Mesenchymal stem cell (in vitro differentiated cells and primary cell): Measurements from ENCODE around the gene ANKRD27.
A peak's percentile ranks its signal among the peaks of the same experiment; 100 is the strongest.

Experiments used
- DNase-seq: peaks from one replicate; pipeline ENCODE4 v3.0.0-alpha.2; 2013
- H2AFZ ChIP-seq: one replicate; pipeline ENCODE4 v1.6.1; 2013; ENCODE audit warnings: low read depth, mild to moderate bottlenecking, control low read depth, inconsistent platforms, low read length, moderate library complexity
- H2AK5ac ChIP-seq: 2 replicates; pipeline ENCODE4 v1.6.1; 2013; ENCODE audit warnings: low read length, moderate library complexity, mild to moderate bottlenecking, inconsistent platforms; ENCODE audit not compliant: severe bottlenecking
- H2BK120ac ChIP-seq: one replicate; pipeline ENCODE4 v1.6.1; 2013; ENCODE audit warnings: low read depth, mild to moderate bottlenecking, inconsistent platforms, low read length, moderate library complexity
- H2BK12ac ChIP-seq, 2 experiments: one replicate each; pipeline ENCODE4 v1.6.1; 2013; ENCODE audit warnings: inconsistent platforms in 2 of 2, low read length in 2 of 2, mild to moderate bottlenecking in 2 of 2, moderate library complexity in 2 of 2, control low read depth in 1 of 2
- H2BK15ac ChIP-seq: one replicate; pipeline ENCODE4 v1.6.1; 2013; ENCODE audit warnings: mild to moderate bottlenecking, low read depth, inconsistent platforms; ENCODE audit not compliant: poor library complexity, severe bottlenecking
- H2BK5ac ChIP-seq: 2 replicates; pipeline ENCODE4 v1.6.1; 2013; ENCODE audit warnings: low read depth, mild to moderate bottlenecking, low read length, control low read depth, inconsistent platforms; ENCODE audit not compliant: poor library complexity, severe bottlenecking
- H3K14ac ChIP-seq, 2 experiments: one replicate each; pipeline ENCODE4 v1.6.1; 2013; ENCODE audit warnings: inconsistent platforms in 2 of 2, low read length in 2 of 2, control low read depth in 1 of 2, mild to moderate bottlenecking in 1 of 2, moderate library complexity in 1 of 2
- H3K18ac ChIP-seq, 2 experiments: one replicate each; pipeline ENCODE4 v1.6.1; 2013; ENCODE audit warnings: inconsistent platforms in 2 of 2, low read length in 2 of 2, control low read depth in 1 of 2, low read depth in 1 of 2, mild to moderate bottlenecking in 1 of 2
- H3K23ac ChIP-seq, 2 experiments: one replicate each; pipeline ENCODE4 v1.6.1; 2013; ENCODE audit warnings: inconsistent platforms in 2 of 2, low read length in 2 of 2, mild to moderate bottlenecking in 2 of 2, moderate library complexity in 2 of 2, control low read depth in 1 of 2
- H3K27ac ChIP-seq: 2 replicates; pipeline ENCODE4 v1.5.1; 2013; ENCODE audit warnings: mild to moderate bottlenecking, moderate library complexity, low read length, control low read depth, inconsistent platforms; ENCODE audit not compliant: poor library complexity, severe bottlenecking
- H3K27me3 ChIP-seq, 2 experiments: 2 replicates each; pipeline versions ENCODE4 v1.6.1 to v1.7.0; 2013; ENCODE audit warnings: low read length in 2 of 2, mild to moderate bottlenecking in 2 of 2, moderate library complexity in 2 of 2, control low read depth in 1 of 2, inconsistent platforms in 1 of 2; ENCODE audit not compliant: control insufficient read depth in 1 of 2, insufficient read depth in 1 of 2
- H3K36me3 ChIP-seq, 2 experiments: 2 replicates each; pipeline versions ENCODE4 v1.6.1 to v1.7.0; 2013; ENCODE audit warnings: low read length in 2 of 2, control low read depth in 1 of 2, inconsistent platforms in 1 of 2, low read depth in 1 of 2, mild to moderate bottlenecking in 1 of 2; ENCODE audit not compliant: insufficient read depth in 2 of 2, control insufficient read depth in 1 of 2
- H3K4ac ChIP-seq, 2 experiments: one replicate each; pipeline ENCODE4 v1.6.1; 2013; ENCODE audit warnings: inconsistent platforms in 2 of 2, low read length in 2 of 2, mild to moderate bottlenecking in 2 of 2, moderate library complexity in 2 of 2, control low read depth in 1 of 2, low read depth in 1 of 2
- H3K4me1 ChIP-seq: 2 replicates; pipeline ENCODE4 v1.6.1; 2013; ENCODE audit warnings: low read depth, low read length, control low read depth; ENCODE audit not compliant: control insufficient read depth, insufficient read depth
- H3K4me2 ChIP-seq: 2 replicates; pipeline ENCODE4 v1.6.1; 2013; ENCODE audit warnings: low read length, mild to moderate bottlenecking, inconsistent platforms; ENCODE audit not compliant: poor library complexity, severe bottlenecking
- H3K4me3 ChIP-seq, 2 experiments: 2 replicates each; pipeline versions ENCODE4 v1.5.1 to v1.7.0; 2013; ENCODE audit warnings: low read length in 2 of 2, mild to moderate bottlenecking in 2 of 2, control low read depth in 1 of 2, low read depth in 1 of 2; ENCODE audit not compliant: insufficient read depth in 1 of 2
- H3K79me1 ChIP-seq: replicated peaks from 2 replicates; pipeline ENCODE4 v1.6.1; 2013; ENCODE audit warnings: mild to moderate bottlenecking, control low read depth, low read length, inconsistent platforms; ENCODE audit not compliant: poor library complexity, severe bottlenecking
- H3K9ac ChIP-seq: 2 replicates; pipeline ENCODE4 v1.7.0; 2013; ENCODE audit warnings: mild to moderate bottlenecking, low read length, moderate library complexity
- H3K9me3 ChIP-seq: 2 replicates; pipeline ENCODE4 v1.7.0; 2013; ENCODE audit warnings: mild to moderate bottlenecking, low read length; ENCODE audit not compliant: control insufficient read depth
- H4K8ac ChIP-seq: one replicate; pipeline ENCODE4 v1.6.1; 2013; ENCODE audit warnings: inconsistent platforms, mild to moderate bottlenecking, low read length, moderate library complexity
- H4K91ac ChIP-seq: one replicate; pipeline ENCODE4 v1.6.1; 2013; ENCODE audit warnings: mild to moderate bottlenecking, low read length, inconsistent platforms
- WGBS: methylation state at CpG from one replicate; pipeline ENCODE4 v1.1.7; 2013; ENCODE audit warnings: mixed read lengths; 5-methylcytosine and 5-hydroxymethylcytosine counted together

The ANKRD27 gene

DNA sequence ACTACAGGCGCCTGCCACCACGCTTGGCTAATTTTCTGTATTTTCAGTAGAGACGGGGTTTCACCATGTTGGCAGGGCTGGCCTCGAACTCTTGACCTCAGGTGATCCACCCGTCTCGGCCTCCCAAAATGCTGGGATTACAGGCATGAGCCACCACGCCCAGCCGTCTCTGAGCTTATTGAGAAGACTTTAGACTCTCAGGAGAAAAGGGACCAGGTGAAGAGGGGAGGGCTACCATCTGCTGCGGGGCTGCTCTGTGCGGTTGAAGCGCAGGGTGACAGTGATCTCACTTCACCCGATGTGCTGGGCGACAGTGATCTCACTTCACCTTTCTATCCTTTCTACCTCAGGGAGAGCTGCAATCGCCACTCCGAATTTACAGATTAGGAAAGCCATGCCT lies 68.7 kb downstream of the ANKRD27 start:
- peaks cover 3% of the 10 kb centered on the region for H3K4me1 ChIP-seq
- peaks cover 15% of the 10 kb centered on the region for H3K79me1 ChIP-seq
- H3K9ac ChIP-seq = no peak overlapping the region
- no peak overlapping the region for H2BK12ac ChIP-seq
- no peaks in the 10 kb centered on the region for H3K27me3 ChIP-seq
- no peak for DNase-seq
- H3K4me2 ChIP-seq = no peak overlapping the region
- H3K36me3 ChIP-seq = peaks cover 55 to 67% of the 10 kb centered on the region in 2 experiments
- 87% methylated on average over 13 of the region's 15 CpGs for WGBS
- H2BK15ac ChIP-seq = no peak overlapping the region
- no peak overlapping the region for H3K4ac ChIP-seq
- no peak overlapping the region for H3K14ac ChIP-seq
- no peaks in the 10 kb centered on the region for H3K9me3 ChIP-seq
- H2AK5ac ChIP-seq = no peak overlapping the region
- H2AFZ ChIP-seq = no peak overlapping the region
- no peak overlapping the region for H2BK120ac ChIP-seq
- H3K18ac ChIP-seq = no peak overlapping the region
- no peak overlapping the region for H3K27ac ChIP-seq
- H4K8ac ChIP-seq = no peak overlapping the region
- no peak overlapping the region for H4K91ac ChIP-seq
- H2BK5ac ChIP-seq = no peak overlapping the region
- H3K4me3 ChIP-seq = no peak overlapping the region
- H3K23ac ChIP-seq = no peak overlapping the region

- Histone ChIP-seq H3K4me3 (no peak overlapping the region), H4K8ac (no peak overlapping the region), H2AK5ac (no peak overlapping the region)
These were observed 69.4 kb downstream of the ANKRD27 start for GRCh38 chr19:32605544-32605943.

DNA sequence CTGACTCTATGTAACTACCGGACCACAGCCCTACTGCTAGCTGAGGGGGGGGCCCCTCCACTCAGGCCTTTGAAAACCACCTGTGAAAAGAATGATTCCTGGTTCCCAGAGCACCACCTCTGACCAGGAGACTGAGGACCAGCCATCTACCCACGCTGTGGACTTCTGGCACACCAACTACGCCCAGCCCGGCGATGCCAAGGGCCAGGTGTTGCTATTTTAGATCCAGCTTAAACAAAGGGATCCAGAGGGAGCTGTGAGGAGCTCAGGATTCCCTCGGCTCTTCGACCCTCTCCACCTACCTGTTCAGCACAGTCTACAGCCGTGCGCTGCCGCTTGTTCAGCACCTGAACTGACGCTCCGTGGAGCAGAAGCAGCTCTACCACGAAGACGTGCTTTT lies 71.0 kb downstream of the ANKRD27 start:
- H2BK15ac ChIP-seq = no peak overlapping the region
- no peak overlapping the region for H2AK5ac ChIP-seq
- no peak for DNase-seq
- over 99% methylated on average over 14 of the region's 14 CpGs for WGBS
- no peak overlapping the region for H3K18ac ChIP-seq
- H3K9me3 ChIP-seq = no peaks in the 10 kb centered on the region
- H2BK5ac ChIP-seq = no peak overlapping the region
- H3K9ac ChIP-seq = no peak overlapping the region
- no peaks in the 10 kb centered on the region for H3K27me3 ChIP-seq
- H3K4me3 ChIP-seq = no peak overlapping the region
- no peaks in the 10 kb centered on the region for H3K4me1 ChIP-seq
- H3K27ac ChIP-seq = no peak overlapping the region
- no peak overlapping the region for H3K23ac ChIP-seq
- H2AFZ ChIP-seq = no peak overlapping the region
- peaks cover 10% of the 10 kb centered on the region for H3K79me1 ChIP-seq
- H3K36me3 ChIP-seq = peaks cover 61 to 74% of the 10 kb centered on the region in 2 experiments
- no peak overlapping the region for H3K4ac ChIP-seq
- no peak overlapping the region for H2BK12ac ChIP-seq
- no peak overlapping the region for H4K91ac ChIP-seq
- no peak overlapping the region for H4K8ac ChIP-seq
- no peak overlapping the region for H3K4me2 ChIP-seq
- no peak overlapping the region for H3K14ac ChIP-seq
- H2BK120ac ChIP-seq = no peak overlapping the region

More at GRCh38 chr19:32605544-32605943, 69.4 kb downstream of the ANKRD27 start:
- Histone ChIP-seq H3K79me1 (peaks cover 15% of the 10 kb centered on the region), H3K23ac (no peak overlapping the region), H4K91ac (no peak overlapping the region), H3K4me2 (no peak overlapping the region), H3K27me3 (no peaks in the 10 kb centered on the region), H3K4me1 (no peaks in the 10 kb centered on the region), H2AFZ (no peak overlapping the region), H3K9me3 (no peaks in the 10 kb centered on the region), H2BK12ac (no peak overlapping the region), H2BK120ac (no peak overlapping the region), H3K27ac (no peak overlapping the region), H2BK15ac (no peak overlapping the region), H3K36me3 (peaks cover 60 to 66% of the 10 kb centered on the region in 2 experiments), H3K9ac (no peak overlapping the region), H3K18ac (no peak overlapping the region), H3K14ac (no peak overlapping the region), H3K4ac (no peak overlapping the region), H2BK5ac (no peak overlapping the region)
- WGBS = 99% methylated on average over 20 of the region's 21 CpGs
- DNase-seq = no peak

GRCh38 chr19:32599736-32600157 lies 75.2 kb downstream of the ANKRD27 start:
- Histone ChIP-seq H3K14ac (no peak overlapping the region), H2BK12ac (no peak overlapping the region), H3K9ac (no peak overlapping the region), H3K9me3 (no peaks in the 10 kb centered on the region), H2BK15ac (no peak overlapping the region), H4K8ac (no peak overlapping the region), H4K91ac (no peak overlapping the region), H3K27me3 (no peaks in the 10 kb centered on the region), H2AK5ac (no peak overlapping the region), H3K36me3 (peaks cover 43 to 89% of the 10 kb centered on the region in 2 experiments), H3K4me2 (no peak overlapping the region), H3K4me3 (no peak overlapping the region), H2BK120ac (no peak overlapping the region), H3K23ac (no peak overlapping the region), H3K18ac (no peak overlapping the region), H3K27ac (no peak overlapping the region), H2AFZ (no peak overlapping the region), H3K79me1 (peaks cover 2% of the 10 kb centered on the region), H3K4ac (no peak overlapping the region), H3K4me1 (no peaks in the 10 kb centered on the region), H2BK5ac (no peak overlapping the region)
- DNase-seq = peak; percentile 70
- 41% methylated on average over 2 of the region's 2 CpGs for WGBS
